Loucy (cell line): ENCODE data around the gene SLC39A9.

Experiments
- EZH2phosphoT487 ChIP-seq: fragments of 200-600 bp; IDR thresholded peaks from 2 replicates; pipeline ENCODE4 v1.6.1; 2018; ENCODE audit warnings: antibody characterized with exemption, mild to moderate bottlenecking, moderate library complexity, borderline replicate concordance
- TF ChIP-seq, protein P1 (sequence below): fragments of 200-600 bp; sonication (generic); conservative IDR thresholded peaks from 2 replicates; pipeline ENCODE4 v1.5.1; 2014; ENCODE audit warnings: mild to moderate bottlenecking, antibody characterized with exemption, low read length

DNA sequence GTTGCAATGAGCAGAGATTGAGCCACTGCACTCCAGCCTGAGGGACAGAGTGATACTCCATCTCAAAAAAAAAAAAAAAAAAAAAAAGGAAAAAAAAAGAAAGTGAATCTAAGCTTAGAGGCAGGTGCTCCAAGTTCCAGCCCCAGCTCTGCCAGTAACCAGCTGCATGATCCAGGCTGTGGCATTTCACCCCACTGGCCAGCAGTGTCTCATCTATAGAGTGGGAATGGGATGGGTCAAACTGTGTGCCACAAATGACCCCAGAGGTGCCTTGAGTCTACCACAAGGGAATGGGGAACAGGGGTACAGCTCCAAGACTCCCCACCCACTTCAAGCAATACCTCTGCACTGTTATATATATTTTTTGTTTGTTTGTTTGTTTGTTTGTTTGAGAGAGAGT, 91.0 kb downstream of the SLC39A9 start:
- TF ChIP-seq, protein P1, sequence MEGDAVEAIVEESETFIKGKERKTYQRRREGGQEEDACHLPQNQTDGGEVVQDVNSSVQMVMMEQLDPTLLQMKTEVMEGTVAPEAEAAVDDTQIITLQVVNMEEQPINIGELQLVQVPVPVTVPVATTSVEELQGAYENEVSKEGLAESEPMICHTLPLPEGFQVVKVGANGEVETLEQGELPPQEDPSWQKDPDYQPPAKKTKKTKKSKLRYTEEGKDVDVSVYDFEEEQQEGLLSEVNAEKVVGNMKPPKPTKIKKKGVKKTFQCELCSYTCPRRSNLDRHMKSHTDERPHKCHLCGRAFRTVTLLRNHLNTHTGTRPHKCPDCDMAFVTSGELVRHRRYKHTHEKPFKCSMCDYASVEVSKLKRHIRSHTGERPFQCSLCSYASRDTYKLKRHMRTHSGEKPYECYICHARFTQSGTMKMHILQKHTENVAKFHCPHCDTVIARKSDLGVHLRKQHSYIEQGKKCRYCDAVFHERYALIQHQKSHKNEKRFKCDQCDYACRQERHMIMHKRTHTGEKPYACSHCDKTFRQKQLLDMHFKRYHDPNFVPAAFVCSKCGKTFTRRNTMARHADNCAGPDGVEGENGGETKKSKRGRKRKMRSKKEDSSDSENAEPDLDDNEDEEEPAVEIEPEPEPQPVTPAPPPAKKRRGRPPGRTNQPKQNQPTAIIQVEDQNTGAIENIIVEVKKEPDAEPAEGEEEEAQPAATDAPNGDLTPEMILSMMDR: no peak
- TF ChIP-seq EZH2phosphoT487: no peak
